HG03520 (cell line): ENCODE results near the gene TCN2.
"Not testable (repeated sequence)": the region's sequence is repeated elsewhere in the genome, so short reads cannot be mapped to it uniquely, and the experiment has no call there.

Experiments used
- ATAC-seq: cut with Tn5 transposase; IDR thresholded peaks from one replicate; pipeline ENCODE4 v1.9.1; 2021; ENCODE audit warnings: mild to moderate bottlenecking, moderate library complexity; ENCODE audit not compliant: unreplicated experiment

The TCN2 gene

GRCh38 chr22:30643055-30643875, 36.3 kb downstream of the TCN2 start:
- no peak for ATAC-seq

- no peak for ATAC-seq
These were observed 39.7 kb downstream of the TCN2 start for GRCh38 chr22:30646518-30647160.

- ATAC-seq, result no peak
These were observed 40.6 kb downstream of the TCN2 start for GRCh38 chr22:30647536-30647935.

GRCh38 chr22:30648825-30649224, 41.9 kb downstream of the TCN2 start:
- no peak for ATAC-seq

- peak; percentile 63 for ATAC-seq
These were observed 42.5 kb downstream of the TCN2 start for GRCh38 chr22:30649430-30650007.

GRCh38 chr22:30650508-30651116, 43.6 kb downstream of the TCN2 start:
- ATAC-seq, result no peak

GRCh38 chr22:30652852-30653251, 45.9 kb downstream of the TCN2 start:
- ATAC-seq, result no peak

- ATAC-seq, result no peak
These were observed 47.4 kb downstream of the TCN2 start for GRCh38 chr22:30654361-30654760.

GRCh38 chr22:30655532-30655931, 48.6 kb downstream of the TCN2 start:
- ATAC-seq, result no peak

- no peak for ATAC-seq
These were observed 55.1 kb downstream of the TCN2 start for GRCh38 chr22:30662040-30662439.

GRCh38 chr22:30664798-30665197, 57.8 kb downstream of the TCN2 start:
- no peak for ATAC-seq

GRCh38 chr22:30665266-30665665, 58.3 kb downstream of the TCN2 start:
- ATAC-seq, result no peak

- ATAC-seq, result no peak
These were observed 58.8 kb downstream of the TCN2 start for GRCh38 chr22:30665786-30666185.

GRCh38 chr22:30667107-30667493, 60.1 kb downstream of the TCN2 start:
- no peak for ATAC-seq

GRCh38 chr22:30667494-30668385, 60.8 kb downstream of the TCN2 start, which contains the start of gene DUSP18:
Gene DUSP18 (minus strand): TSS chr22:30667875. CDS start chr22:30664003, 3,872 bp downstream.
- peak; percentile 81 for ATAC-seq

- no peak for ATAC-seq
These were observed 61.4 kb downstream of the TCN2 start for GRCh38 chr22:30668386-30668710.

- no peak for ATAC-seq
These were observed 64.1 kb downstream of the TCN2 start for GRCh38 chr22:30671071-30671470.

- no peak for ATAC-seq
These were observed 66.2 kb downstream of the TCN2 start for GRCh38 chr22:30673136-30673535.

GRCh38 chr22:30674482-30674881, 67.5 kb downstream of the TCN2 start:
- no peak for ATAC-seq

GRCh38 chr22:30675436-30675835, 68.5 kb downstream of the TCN2 start:
- ATAC-seq, result no peak

GRCh38 chr22:30676565-30676964, 69.6 kb downstream of the TCN2 start:
- not testable (repeated sequence) for ATAC-seq
